Measurements from ENCODE around the gene STK36.

The STK36 gene

GRCh38 chr2:218748741-218749441 lies 77.0 kb downstream of the STK36 start:
- peak in 1 of 3 donors; percentile 19 for DNase-seq
